Parathyroid adenoma (tissue), 2 donors: ENCODE data around the gene SLC35E2B.
"Not testable (repeated sequence)": the region's sequence is repeated elsewhere in the genome, so short reads cannot be mapped to it uniquely, and the experiment has no call there.

Experiments used
- H2AFZ ChIP-seq: fragments of 300-600 bp; sonication (generic); one replicate; pipeline ENCODE4 v1.7.0; 2017; ENCODE audit warnings: antibody characterized with exemption, mild to moderate bottlenecking
- H3K27ac ChIP-seq: fragments of 300-600 bp; sonication (generic); one replicate; pipeline ENCODE4 v1.7.0; 2017
- H3K27me3 ChIP-seq: fragments of 300-600 bp; sonication (generic); one replicate; pipeline ENCODE4 v1.7.0; 2017; ENCODE audit warnings: low read length; ENCODE audit not compliant: control insufficient read depth, insufficient read depth
- H3K36me3 ChIP-seq: fragments of 300-600 bp; sonication (generic); one replicate; pipeline ENCODE4 v1.7.0; 2017; ENCODE audit warnings: low read length; ENCODE audit not compliant: control insufficient read depth, insufficient read depth
- H3K4me1 ChIP-seq: fragments of 300-600 bp; sonication (generic); one replicate; pipeline ENCODE4 v1.7.0; 2017; ENCODE audit warnings: control low read depth
- H3K4me2 ChIP-seq: fragments of 300-600 bp; sonication (generic); one replicate; pipeline ENCODE4 v1.7.0; 2017; ENCODE audit warnings: low read length
- H3K4me3 ChIP-seq: fragments of 300-600 bp; sonication (generic); one replicate; pipeline ENCODE4 v1.7.0; 2017; ENCODE audit warnings: low read depth, low read length
- H3K79me2 ChIP-seq: fragments of 300-600 bp; sonication (generic); one replicate; pipeline ENCODE4 v1.7.0; 2017; ENCODE audit warnings: control low read depth
- H3K9ac ChIP-seq: fragments of 300-600 bp; sonication (generic); one replicate; pipeline ENCODE4 v1.7.0; 2017; ENCODE audit warnings: mild to moderate bottlenecking
- H3K9me3 ChIP-seq: fragments of 300-600 bp; sonication (generic); one replicate; pipeline ENCODE4 v1.7.0; 2017; ENCODE audit warnings: low read length; ENCODE audit not compliant: control insufficient read depth
- TF ChIP-seq, protein P1 (sequence below): fragments of 300-600 bp; sonication (generic); IDR thresholded peaks from one replicate; pipeline ENCODE4 v1.7.0; 2017; ENCODE audit warnings: antibody characterized with exemption, mild to moderate bottlenecking
- donor health status: primary hyperparathyroidism.

SLC35E2B gene

DNA sequence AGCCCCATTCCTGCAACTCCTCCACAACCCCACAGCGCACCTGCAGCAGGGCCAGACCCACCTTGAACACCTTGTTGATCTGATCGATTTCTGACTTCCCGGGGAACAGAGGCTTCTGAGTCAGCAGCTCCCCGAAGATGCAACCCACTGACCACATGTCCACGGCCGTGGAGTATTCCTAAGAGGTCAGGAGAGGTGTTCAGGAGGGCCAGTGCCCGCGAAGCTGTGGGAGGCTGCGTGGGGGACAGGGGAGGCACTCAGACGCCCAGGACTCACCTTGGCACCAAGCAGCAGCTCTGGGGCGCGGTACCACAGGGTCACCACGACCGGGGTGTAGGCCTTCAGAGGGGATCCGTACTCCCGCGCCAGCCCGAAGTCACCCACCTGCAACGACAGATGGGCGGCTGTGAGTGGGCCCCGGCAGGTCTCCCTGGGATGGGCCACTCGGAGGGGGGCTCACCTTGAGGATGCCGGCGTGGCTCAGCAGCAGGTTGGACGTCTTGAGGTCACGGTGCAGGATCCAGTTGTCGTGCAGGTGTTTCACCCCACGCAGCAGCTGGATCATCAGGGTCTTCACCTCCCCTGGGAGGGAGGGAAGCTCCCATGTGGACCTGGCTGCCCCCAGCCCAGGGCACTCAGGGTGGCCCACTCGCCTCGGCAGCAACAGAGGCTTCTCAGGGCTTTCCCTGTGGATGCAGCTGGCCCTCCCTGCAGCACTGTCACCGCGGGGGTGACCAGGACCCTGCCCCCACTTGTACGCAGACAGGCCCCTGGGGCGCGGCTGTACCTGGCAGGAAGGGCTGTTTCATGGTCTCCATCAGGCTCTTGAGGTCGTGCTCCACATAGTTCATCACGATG, 55.7 kb downstream of the SLC35E2B start:
- H3K79me2 ChIP-seq, H2AFZ ChIP-seq, H3K4me3 ChIP-seq, H3K27me3 ChIP-seq, H3K4me1 ChIP-seq, H3K36me3 ChIP-seq, H3K9me3 ChIP-seq, H3K9ac ChIP-seq, H3K27ac ChIP-seq, H3K4me2 ChIP-seq: not testable (repeated sequence)

DNA sequence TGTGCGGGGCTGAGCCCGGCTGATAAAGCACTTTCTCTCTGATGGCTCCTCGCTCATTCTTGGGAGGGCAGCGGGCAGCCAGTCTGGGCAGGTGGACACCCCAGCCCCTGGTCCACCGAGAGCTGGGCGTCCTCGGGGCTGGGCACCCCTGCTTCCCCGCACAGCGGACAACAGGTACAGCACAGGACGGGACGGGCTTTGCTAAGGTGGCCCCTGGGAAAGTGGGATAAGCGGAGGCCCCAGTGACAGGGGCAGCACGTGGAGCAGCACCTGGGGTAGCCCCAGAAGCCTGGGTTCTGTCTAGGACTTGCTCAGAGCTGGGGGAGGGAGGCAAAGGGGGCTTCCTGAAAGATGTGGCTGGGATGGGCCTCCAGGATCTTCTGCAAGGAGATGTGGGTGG, 58.0 kb downstream of the SLC35E2B start:
- not testable (repeated sequence) for H3K4me3 ChIP-seq, H3K27me3 ChIP-seq, H3K79me2 ChIP-seq, H2AFZ ChIP-seq, H3K9me3 ChIP-seq, H3K4me1 ChIP-seq, H3K4me2 ChIP-seq, H3K27ac ChIP-seq, H3K36me3 ChIP-seq, H3K9ac ChIP-seq

DNA sequence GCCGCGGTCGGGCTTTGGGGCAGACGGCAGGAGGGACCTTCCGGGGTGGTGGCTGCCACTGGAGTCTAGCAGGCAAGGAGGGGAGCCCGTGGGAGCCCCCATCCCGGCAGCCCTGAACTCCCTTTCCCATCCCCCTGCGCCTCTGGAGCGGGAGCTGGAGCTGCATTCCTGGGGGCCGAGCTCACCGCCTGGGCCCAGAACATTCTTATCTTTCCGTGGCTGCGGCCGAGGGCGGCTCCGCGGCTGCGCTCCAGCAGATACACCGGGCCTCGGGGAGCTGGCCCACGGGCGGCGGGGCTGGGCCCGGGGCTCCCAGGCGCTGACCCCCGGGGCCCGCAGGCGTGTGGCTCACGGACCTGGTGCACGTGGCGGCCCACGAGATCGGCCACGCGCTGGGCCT, 59.2 kb downstream of the SLC35E2B start:
- not testable (repeated sequence) for H3K27ac ChIP-seq, H3K9ac ChIP-seq, H3K4me1 ChIP-seq, H3K79me2 ChIP-seq, H3K4me2 ChIP-seq, H3K27me3 ChIP-seq, H3K4me3 ChIP-seq, H3K9me3 ChIP-seq, H2AFZ ChIP-seq, H3K36me3 ChIP-seq

DNA sequence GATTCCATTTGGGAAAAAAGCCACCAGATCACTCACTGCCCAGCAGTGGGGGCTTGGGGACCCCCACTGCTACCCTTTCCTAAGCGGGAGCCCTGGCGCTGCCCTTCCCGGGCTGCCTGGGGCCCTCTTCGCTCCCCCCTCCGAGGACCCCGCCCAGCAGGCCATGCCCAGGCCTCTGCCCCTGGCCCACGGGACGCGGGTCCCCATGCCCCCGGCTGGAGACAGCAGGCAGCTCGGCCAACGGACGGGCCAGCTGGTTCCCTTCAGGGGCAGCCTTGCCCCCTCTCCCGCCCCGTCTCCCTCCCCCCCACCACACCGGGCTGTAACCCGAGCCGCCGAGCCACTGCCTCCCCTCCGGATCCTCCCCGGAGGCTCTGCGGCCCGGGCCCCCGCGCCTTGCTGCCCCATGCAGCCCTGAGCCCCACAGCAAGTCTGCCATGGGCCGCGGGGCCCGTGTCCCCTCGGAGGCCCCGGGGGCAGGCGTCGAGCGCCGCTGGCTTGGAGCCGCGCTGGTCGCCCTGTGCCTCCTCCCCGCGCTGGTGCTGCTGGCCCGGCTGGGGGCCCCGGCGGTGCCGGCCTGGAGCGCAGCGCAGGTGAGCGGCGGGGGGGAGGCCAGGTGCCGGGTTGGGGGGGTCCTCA, 60.7 kb downstream of the SLC35E2B start, which contains the start of gene MMP23B:
TSS of gene MMP23B (plus strand) at position 392 of the 639 bp plus-strand sequence. CDS start at position 438, 46 bp downstream.
- Histone ChIP-seq H2AFZ (no peak within 1 kb of the TSS), H3K4me3 (no peak within 1 kb of the TSS), H3K9me3 (no peaks in the 10 kb centered on the region), H3K27ac (no peak within 1 kb of the TSS), H3K27me3 (no peaks in the 10 kb centered on the region), H3K36me3 (no peaks in the 10 kb centered on the region), H3K9ac (no peak within 1 kb of the TSS), H3K4me1 (no peaks in the 10 kb centered on the region), H3K79me2 (no peaks in the 10 kb centered on the region), H3K4me2 (no peak within 1 kb of the TSS)
- TF ChIP-seq, protein P1, sequence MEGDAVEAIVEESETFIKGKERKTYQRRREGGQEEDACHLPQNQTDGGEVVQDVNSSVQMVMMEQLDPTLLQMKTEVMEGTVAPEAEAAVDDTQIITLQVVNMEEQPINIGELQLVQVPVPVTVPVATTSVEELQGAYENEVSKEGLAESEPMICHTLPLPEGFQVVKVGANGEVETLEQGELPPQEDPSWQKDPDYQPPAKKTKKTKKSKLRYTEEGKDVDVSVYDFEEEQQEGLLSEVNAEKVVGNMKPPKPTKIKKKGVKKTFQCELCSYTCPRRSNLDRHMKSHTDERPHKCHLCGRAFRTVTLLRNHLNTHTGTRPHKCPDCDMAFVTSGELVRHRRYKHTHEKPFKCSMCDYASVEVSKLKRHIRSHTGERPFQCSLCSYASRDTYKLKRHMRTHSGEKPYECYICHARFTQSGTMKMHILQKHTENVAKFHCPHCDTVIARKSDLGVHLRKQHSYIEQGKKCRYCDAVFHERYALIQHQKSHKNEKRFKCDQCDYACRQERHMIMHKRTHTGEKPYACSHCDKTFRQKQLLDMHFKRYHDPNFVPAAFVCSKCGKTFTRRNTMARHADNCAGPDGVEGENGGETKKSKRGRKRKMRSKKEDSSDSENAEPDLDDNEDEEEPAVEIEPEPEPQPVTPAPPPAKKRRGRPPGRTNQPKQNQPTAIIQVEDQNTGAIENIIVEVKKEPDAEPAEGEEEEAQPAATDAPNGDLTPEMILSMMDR: no peak

DNA sequence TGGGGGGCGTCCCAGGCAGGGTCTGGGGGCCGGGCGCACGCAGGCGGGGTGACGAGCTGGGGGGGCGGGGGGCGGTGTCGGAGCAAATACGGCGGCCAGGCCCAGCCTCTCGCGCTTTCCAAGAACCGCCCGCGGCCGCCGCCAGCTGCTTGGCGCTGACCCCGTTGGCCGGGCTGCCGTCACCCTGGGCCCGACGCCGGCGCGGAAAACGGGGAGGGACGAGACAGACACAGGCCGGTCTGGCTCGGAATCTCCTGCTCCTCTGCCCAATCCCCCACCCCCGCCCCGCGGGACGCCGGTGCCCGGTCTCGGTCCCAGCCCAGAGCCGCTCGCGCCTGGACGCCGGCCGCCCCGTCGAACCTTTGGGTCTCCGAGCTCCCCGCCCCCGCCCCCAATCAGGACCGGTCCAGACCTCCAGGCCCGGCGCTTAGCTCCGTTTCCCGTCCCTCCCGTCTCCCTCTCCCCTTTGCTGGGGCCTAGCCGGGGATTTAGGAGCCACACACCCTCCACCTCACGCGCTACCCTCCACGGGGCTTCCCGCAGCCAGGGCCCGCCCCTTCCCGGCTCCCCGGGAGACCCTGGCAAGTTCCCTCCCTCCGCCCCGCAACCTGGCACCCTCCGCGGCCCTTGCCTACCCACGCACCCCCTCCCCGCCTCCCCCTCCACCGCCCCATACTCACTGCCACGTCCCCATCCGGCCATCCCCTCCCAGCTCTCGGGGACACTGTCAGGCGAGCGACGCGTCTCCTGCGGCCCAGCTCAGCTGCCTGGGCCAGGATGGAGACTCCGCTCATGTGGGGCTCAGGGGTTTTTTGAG, 61.4 kb downstream of the SLC35E2B start:
- H3K4me3 ChIP-seq: no peak overlapping the region
- no peaks in the 10 kb centered on the region for H3K4me1 ChIP-seq
- H3K9me3 ChIP-seq: no peaks in the 10 kb centered on the region
- no peak overlapping the region for H3K27ac ChIP-seq
- no peaks in the 10 kb centered on the region for H3K27me3 ChIP-seq
- H3K79me2 ChIP-seq: no peaks in the 10 kb centered on the region
- TF ChIP-seq, protein P1: no peak
- H3K36me3 ChIP-seq: no peaks in the 10 kb centered on the region
- no peak overlapping the region for H3K4me2 ChIP-seq
- no peak overlapping the region for H3K9ac ChIP-seq
- no peak overlapping the region for H2AFZ ChIP-seq
